SK-N-SH treated with all-trans-retinoic acid at 6 μM for 48 hours (cell line): ENCODE data around the gene ZNF44.

Experiments used
- BACH2 ChIP-seq: fragments of 250-450 bp; sonication (Bioruptor Pico); IDR thresholded peaks from 2 replicates; pipeline ENCODE4 v1.9.0; 2021; ENCODE audit warnings: mild to moderate bottlenecking, borderline replicate concordance
- CSDC2 ChIP-seq: fragments of 250-450 bp; sonication (Bioruptor Pico); IDR thresholded peaks from 2 replicates; pipeline ENCODE4 v1.5.0; 2020; ENCODE audit warnings: mild to moderate bottlenecking, moderate library complexity
- ESRRG ChIP-seq: fragments of 250-450 bp; sonication (Bioruptor Pico); IDR thresholded peaks from 2 replicates; pipeline ENCODE4 v1.6.1; 2021; ENCODE audit warnings: mild to moderate bottlenecking
- ISL1 ChIP-seq: fragments of 250-450 bp; sonication (Bioruptor Pico); IDR thresholded peaks from 2 replicates; pipeline ENCODE4 v2.1.2; 2022; ENCODE audit warnings: mild to moderate bottlenecking, moderate library complexity
- PATZ1 ChIP-seq: fragments of 250-450 bp; sonication (Bioruptor Pico); IDR thresholded peaks from 2 replicates; pipeline ENCODE4 v1.8.0; 2020; ENCODE audit warnings: mild to moderate bottlenecking, moderate library complexity, borderline replicate concordance
- PPARA ChIP-seq: fragments of 250-450 bp; sonication (Bioruptor Pico); IDR thresholded peaks from 2 replicates; pipeline ENCODE4 v1.5.0; 2020; ENCODE audit warnings: mild to moderate bottlenecking, borderline replicate concordance
- ZFP3 ChIP-seq: fragments of 250-450 bp; sonication (Bioruptor Pico); IDR thresholded peaks from 2 replicates; pipeline ENCODE4 v1.5.0; 2020; ENCODE audit warnings: mild to moderate bottlenecking, moderate library complexity
- ZNF565 ChIP-seq: fragments of 450-650 bp; formaldehyde crosslinking; conservative IDR thresholded peaks from 2 replicates; pipeline ENCODE4 v1.5.0; 2020; ENCODE audit warnings: low read depth, mild to moderate bottlenecking, moderate library complexity

GRCh38 chr19:12284226-12284625 lies 10.5 kb downstream of the ZNF44 start:
- TF ChIP-seq ZFP3 (CRISPR knock-in tag), result no peak
- no peak for TF ChIP-seq CSDC2 (CRISPR knock-in tag)
- no peak for TF ChIP-seq PPARA (CRISPR knock-in tag)
- TF ChIP-seq ZNF565 (CRISPR knock-in tag), result no peak
- no peak for TF ChIP-seq BACH2 (CRISPR knock-in tag)
- no peak for TF ChIP-seq PATZ1
- TF ChIP-seq ESRRG (CRISPR knock-in tag), result no peak
- no peak for TF ChIP-seq ISL1 (CRISPR knock-in tag)
